DMS114 treated with DMSO at 0.1 percent for 48 hours (cell line): ENCODE data around the gene DYNC1H1.
A peak's percentile ranks its signal among the peaks of the same experiment; 100 is the strongest.
"Not testable (repeated sequence)": the region's sequence is repeated elsewhere in the genome, so short reads cannot be mapped to it uniquely, and the experiment has no call there.

Experiments
- DNase-seq: peaks from one replicate; lab custom pipeline; 2025; ENCODE audit not compliant: unreplicated experiment; lab: John Stamatoyannopoulos, UW

Gene DYNC1H1

GRCh38 chr14:102063109-102063807 is 98.9 kb downstream of the DYNC1H1 start:
- peak; percentile 70 for DNase-seq

- no peak for DNase-seq
These were observed 99.5 kb downstream of the DYNC1H1 start for GRCh38 chr14:102063808-102064429.

- not testable (repeated sequence) for DNase-seq
These were observed 100.2 kb downstream of the DYNC1H1 start for GRCh38 chr14:102064590-102064989.

GRCh38 chr14:102066041-102066451 is 101.7 kb downstream of the DYNC1H1 start:
- DNase-seq, result no peak

- DNase-seq, result no peak
These were observed 107.1 kb downstream of the DYNC1H1 start for GRCh38 chr14:102071283-102071998.

GRCh38 chr14:102074415-102074964 is 110.1 kb downstream of the DYNC1H1 start:
- DNase-seq, result no peak

- no peak for DNase-seq
These were observed 110.8 kb downstream of the DYNC1H1 start for GRCh38 chr14:102075155-102075554.

GRCh38 chr14:102077382-102077709 is 113.0 kb downstream of the DYNC1H1 start:
- no peak for DNase-seq

- DNase-seq, result not testable (repeated sequence)
These were observed 114.0 kb downstream of the DYNC1H1 start for GRCh38 chr14:102078361-102078791.

GRCh38 chr14:102078831-102079699 is 114.7 kb downstream of the DYNC1H1 start:
- no peak for DNase-seq

- no peak for DNase-seq
These were observed 115.3 kb downstream of the DYNC1H1 start for GRCh38 chr14:102079700-102079979.

- no peak for DNase-seq
These were observed 116.1 kb downstream of the DYNC1H1 start for GRCh38 chr14:102080183-102081080.

GRCh38 chr14:102081231-102082080 is 117.1 kb downstream of the DYNC1H1 start:
- DNase-seq, result no peak

- not testable (repeated sequence) for DNase-seq
These were observed 120.1 kb downstream of the DYNC1H1 start for GRCh38 chr14:102084522-102084921.

- DNase-seq, result no peak
These were observed 120.6 kb downstream of the DYNC1H1 start for GRCh38 chr14:102084931-102085330.

- DNase-seq, result no peak
These were observed 121.1 kb downstream of the DYNC1H1 start for GRCh38 chr14:102085488-102085887.

GRCh38 chr14:102085948-102086708 is 121.8 kb downstream of the DYNC1H1 start:
- no peak for DNase-seq

GRCh38 chr14:102086709-102086971 is 122.3 kb downstream of the DYNC1H1 start:
- no peak for DNase-seq
